ENCODE measurements around the gene SPRTN. TPM values are rescaled to one million over a fixed set of nuclear protein-coding genes. Genes with fewer than 3 reads are reported as not detected.

SPRTN gene
- 14.5 and 14.6 TPM in 2 replicates for total RNA-seq
- polyA plus RNA-seq (2012): 6.1 TPM

DNA sequence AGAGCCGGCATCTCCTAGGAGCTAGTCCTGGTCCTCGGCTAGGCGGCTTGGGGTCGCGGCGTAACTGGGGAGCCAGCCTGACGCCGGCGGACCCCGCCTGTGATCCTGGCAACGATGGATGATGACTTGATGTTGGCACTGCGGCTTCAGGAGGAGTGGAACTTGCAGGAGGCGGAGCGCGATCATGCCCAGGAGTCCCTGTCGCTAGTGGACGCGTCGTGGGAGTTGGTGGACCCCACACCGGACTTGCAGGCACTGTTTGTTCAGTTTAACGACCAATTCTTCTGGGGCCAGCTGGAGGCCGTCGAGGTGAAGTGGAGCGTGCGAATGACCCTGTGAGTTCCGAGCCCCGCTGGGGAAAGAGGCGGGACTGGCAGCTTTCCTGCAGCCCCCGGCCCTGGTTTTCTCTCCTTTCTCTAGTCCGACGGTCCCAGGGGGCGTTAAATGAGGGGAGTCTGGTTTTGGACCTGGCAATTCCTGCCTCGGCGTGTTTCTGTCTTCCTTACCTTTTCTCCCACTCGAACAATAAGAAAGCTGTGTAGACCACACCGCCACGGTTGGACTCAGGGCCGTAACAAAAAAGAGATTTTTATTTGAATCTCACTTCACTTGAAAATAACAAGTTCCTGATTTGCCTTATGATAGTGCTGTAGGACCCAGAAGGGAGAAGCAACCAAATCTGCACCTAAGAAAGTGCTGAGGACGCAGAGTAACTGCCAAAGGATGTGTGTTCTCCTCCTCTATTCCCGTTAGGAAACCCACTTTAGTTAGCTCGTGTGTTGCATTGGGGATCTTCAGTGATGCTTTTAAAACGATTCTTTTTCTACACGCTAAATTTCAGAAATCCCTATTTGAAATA, at the start of gene SPRTN:
Gene SPRTN (plus strand): TSS at position 24 of the 859 bp plus-strand sequence. CDS start 91 bp downstream, at position 115.
- DNase-seq (ENCODE audit: low read depth): peak; percentile 6

DNA sequence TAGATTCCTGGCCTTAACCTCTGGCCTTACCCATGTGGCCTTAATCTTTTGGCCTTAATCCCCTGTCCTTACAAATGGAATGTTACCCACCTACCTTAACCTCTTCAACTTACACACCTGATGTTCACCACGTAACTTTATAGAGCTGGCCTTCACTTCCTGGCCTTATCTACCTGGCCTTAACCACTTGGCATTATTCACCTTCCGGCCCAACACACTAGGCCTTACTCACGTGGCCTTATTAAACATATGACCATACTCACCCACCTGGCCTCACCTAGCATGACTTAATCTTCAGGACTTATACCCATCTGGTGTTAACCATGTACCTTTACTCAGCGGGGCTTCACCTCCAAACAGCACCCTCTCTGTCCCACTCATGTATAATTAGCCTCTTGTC, 42.2 kb upstream of the SPRTN start:
- DNase-seq (ENCODE audit: low read depth): no peak

DNA sequence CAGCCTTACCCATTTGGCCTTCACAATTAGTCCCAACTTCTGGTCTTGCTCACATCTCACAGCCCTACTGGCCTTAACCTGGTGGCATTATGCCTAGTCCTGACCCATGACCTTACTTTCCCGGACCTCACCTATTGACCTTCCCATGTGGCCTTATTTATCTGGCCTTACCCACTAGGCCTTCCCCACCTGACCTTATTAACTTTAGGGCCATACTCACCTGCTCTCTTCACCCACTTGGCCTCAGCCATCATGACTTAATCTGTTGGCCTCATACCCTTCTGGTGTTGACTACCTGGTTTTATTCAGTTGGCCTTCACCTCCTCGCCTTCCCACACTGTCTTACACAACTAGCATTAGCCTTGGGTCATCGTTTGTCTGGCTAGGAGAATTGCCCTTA, 36.1 kb upstream of the SPRTN start:
- DNase-seq (ENCODE audit: low read depth): no peak

DNA sequence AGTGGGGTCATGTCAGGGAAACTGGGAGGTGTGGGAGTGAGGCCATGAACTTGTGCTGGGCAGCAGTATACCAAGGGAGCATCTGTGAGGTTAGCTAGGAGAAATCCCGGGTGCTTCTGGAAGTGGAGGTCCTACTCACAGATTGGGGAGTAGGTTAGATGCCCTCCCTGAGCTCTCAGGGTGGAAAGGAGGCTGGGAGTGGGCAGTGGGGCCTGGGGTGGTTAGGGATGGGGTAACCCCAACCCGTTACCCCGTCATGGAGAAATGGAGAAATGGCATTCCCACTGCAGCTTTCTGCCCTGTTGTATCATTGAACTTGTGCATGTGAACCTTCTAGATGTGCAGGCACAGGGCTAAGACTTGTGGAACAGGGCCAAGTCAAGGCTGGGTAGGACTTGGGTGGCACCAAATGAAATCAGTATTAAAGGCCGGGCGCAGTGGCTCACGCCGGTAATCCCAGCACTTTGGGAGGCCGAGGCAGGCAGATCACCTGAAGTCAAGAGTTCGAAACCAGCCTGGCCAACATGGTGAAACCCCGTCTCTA, 27.6 kb upstream of the SPRTN start:
- DNase-seq (ENCODE audit: low read depth): no peak

GRCh38 chr1:231311720-231312431, 26.2 kb upstream of the SPRTN start:
- no peak for DNase-seq (ENCODE audit: low read depth)

GRCh38 chr1:231312432-231312788, 25.7 kb upstream of the SPRTN start:
- no peak for DNase-seq (ENCODE audit: low read depth)

GRCh38 chr1:231313661-231314060, 24.4 kb upstream of the SPRTN start:
- no peak for DNase-seq (ENCODE audit: low read depth)

- peak; percentile 17 for DNase-seq (ENCODE audit: low read depth)
These were observed 22.2 kb upstream of the SPRTN start for GRCh38 chr1:231315887-231316286.

DNA sequence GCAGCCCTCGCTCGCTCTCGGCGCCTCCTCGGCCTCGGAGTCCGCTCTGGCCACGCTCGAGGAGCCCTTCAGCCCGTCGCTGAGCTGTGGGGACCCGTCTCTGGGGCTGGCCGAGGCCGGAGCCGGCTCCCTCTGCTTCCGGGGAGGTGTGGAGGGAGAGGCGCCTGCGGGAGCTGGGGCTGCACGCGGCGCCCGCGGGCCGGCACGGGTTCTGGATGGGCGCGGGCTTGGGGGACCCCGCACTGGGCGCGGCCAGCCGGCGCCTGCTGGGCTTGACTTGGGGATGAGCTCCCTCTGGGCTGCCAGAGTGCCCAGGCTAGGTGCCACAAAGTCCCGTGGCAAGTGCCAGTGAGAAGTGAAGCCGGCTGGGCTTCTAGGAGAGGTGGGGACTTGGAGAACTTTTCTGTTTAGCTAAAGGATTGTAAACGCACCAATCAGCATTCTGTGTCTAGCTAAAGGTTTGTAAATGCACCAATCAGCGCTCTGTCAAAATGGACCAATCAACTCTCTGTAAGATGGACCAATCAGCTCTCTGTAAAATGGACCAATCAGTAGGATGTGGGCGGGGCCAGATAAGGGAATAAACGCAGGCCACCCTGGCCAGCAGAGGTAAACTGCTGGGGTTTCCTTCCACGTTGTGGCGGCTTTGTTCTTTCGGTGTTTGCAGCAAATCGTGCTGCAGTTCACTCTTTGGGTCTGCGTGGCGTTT, 20.6 kb upstream of the SPRTN start:
- no peak for DNase-seq (ENCODE audit: low read depth)

DNA sequence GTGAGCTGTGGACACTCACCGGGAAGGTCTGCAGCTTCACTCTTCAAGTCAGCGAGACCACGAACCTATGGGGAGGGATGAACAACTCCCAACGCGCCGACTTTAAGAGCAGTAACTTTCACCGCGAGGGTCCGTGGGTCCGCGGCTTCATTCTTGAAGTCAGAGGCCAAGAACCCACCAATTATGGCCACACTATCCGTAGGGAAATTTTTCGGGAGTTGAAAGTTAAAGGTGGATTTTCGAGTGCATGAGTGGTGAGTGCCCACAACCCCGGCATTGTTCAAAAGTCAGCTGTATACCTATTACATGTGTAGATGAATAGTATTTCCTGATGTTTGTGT, 20.1 kb upstream of the SPRTN start:
- no peak for DNase-seq (ENCODE audit: low read depth)

- DNase-seq (ENCODE audit: low read depth): no peak
These were observed 19.5 kb upstream of the SPRTN start for GRCh38 chr1:231318568-231318967.

DNA sequence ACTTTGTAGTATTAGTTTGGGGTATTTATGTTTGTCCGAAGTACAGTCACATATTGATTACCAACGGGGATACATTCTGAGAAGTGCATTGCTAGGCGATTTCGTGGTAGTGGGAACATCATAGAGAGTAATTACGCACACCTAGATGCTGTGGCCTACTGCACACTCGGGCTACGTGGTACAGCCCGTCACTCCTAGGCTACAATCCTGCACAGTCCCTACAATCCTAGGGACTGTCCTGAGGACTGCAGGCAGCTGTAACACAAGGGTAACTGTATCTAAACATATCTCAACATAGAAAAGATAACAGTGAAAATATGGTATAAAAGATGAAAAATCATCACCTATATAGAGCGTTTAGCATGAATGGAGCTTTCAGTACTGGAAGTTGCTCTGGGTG, 19.0 kb upstream of the SPRTN start:
- no peak for DNase-seq (ENCODE audit: low read depth)

DNA sequence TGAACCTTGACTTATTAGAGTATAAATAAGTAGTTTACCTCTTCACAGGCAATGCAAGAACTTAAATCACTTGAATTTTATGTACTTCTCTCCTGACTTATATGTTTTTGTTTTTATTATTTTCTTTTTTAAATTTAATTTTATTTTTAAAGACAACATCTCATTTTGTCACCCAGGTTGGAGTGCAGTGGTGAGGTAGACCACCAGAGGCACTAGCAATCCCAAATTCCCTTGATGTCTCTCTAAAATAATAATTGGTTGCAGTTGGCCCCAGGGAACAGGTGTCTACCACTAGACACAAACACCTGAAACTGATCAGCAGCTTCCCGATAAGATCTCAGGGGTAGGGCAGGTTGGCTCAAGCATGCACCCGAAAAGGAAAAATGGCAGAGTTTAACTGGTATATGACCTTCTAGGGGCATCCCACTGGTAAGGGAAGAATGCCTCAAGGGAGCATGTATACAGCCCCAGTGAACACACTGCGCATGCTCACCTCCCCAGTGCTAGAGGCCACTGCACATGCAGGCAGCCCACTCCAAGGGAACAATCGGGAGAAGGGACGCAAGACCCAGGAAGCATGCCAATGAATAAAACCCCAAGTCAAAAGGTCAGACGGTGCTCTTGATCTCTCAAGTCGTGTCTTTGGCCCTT, 15.1 kb upstream of the SPRTN start:
- no peak for DNase-seq (ENCODE audit: low read depth)

- no peak for DNase-seq (ENCODE audit: low read depth)
These were observed 13.4 kb upstream of the SPRTN start for GRCh38 chr1:231324660-231325059.

GRCh38 chr1:231326248-231326647, 11.8 kb upstream of the SPRTN start:
- DNase-seq (ENCODE audit: low read depth): no peak

- DNase-seq (ENCODE audit: low read depth): no peak
These were observed 10.5 kb upstream of the SPRTN start for GRCh38 chr1:231327617-231328016.

DNA sequence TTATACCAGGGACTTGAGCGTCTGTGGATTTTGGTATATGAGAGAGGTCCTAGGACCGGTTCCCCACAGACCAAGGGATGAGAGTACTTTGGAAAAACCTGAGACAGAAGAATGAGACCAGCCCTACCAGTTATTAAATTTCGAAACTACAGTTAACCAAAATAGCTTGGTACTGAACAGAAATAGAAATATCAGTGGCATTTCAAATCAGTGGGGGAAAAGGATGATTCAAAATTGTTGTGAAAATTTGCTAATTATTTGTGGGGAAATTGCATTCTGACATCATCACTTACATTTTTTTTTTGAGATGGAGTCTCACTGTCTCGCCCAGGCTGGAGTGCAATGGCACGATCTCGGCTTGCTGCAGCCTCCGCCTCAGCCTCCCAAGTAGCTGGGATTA, 8.6 kb upstream of the SPRTN start:
- no peak for DNase-seq (ENCODE audit: low read depth)

GRCh38 chr1:231332761-231333160, 5.3 kb upstream of the SPRTN start:
- DNase-seq (ENCODE audit: low read depth): no peak

DNA sequence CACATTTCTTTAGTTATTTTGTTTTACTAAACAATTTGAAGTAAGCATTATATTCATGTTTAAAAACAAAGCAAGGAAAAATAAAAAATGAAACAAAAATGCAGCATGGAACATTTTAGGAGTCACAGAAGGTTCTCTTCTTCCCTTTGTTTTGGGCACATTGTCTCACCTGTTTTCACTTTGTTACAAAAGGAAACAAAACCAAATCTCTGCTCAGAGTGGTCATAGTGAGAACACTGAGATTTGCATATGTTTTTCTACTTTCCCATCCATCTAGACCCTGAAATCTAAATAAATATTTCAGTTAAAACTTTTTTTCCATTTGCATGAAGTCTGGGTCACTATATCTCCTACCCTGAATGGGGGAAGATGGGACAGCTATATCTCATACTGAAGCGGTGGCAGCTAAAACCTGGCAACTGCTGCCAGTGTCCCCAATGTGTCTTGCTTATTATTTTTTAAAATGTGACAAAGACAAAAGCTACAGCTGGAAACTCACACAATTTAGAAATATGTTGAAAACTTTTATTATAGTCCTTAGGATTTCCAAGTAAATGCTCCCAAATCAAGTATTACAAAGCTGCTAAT, 3.9 kb upstream of the SPRTN start:
- DNase-seq (ENCODE audit: low read depth): peak; percentile 6

- DNase-seq (ENCODE audit: low read depth): no peak
These were observed 3.1 kb upstream of the SPRTN start for GRCh38 chr1:231334952-231335351.
